ENCODE data around the gene EDEM2.
A peak's percentile ranks its signal among the peaks of the same experiment; 100 is the strongest.
"Not testable (repeated sequence)": the region's sequence is repeated elsewhere in the genome, so short reads cannot be mapped to it uniquely, and the experiment has no call there.

The EDEM2 gene

GRCh38 chr20:35122756-35123405, 24.3 kb downstream of the EDEM2 start:
- no peak for DNase-seq

- no peak for DNase-seq
Observed at GRCh38 chr20:35121186-35121585, 25.9 kb downstream of the EDEM2 start.

GRCh38 chr20:35120012-35120701, 27.0 kb downstream of the EDEM2 start:
- DNase-seq, result no peak

DNA sequence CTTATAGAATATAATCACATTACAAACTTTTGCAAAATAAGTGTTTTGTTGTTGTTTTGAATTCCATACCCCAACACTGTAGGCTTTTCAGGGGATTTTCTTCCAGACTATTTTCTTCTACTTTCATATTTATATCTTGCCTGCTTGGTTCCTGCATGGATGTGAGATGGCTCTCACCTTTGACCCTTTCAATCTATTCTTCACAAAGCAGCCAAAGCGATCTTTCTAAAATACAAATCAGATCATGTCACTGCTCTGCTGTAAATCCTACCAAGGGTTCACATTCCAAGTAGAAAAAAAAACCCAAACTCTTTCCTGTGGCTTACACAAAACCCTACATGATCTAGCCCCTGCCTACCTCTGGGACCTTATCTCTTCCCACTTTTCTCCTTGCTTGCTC, 29.5 kb downstream of the EDEM2 start:
- no peak for DNase-seq

GRCh38 chr20:35117196-35117595, 29.9 kb downstream of the EDEM2 start:
- no peak for DNase-seq

GRCh38 chr20:35116258-35116657, 30.9 kb downstream of the EDEM2 start:
- DNase-seq, result no peak

- DNase-seq, result no peak
Observed at GRCh38 chr20:35115606-35116005, 31.5 kb downstream of the EDEM2 start.

- not testable (repeated sequence) for DNase-seq
Observed at GRCh38 chr20:35112276-35112675, 34.9 kb downstream of the EDEM2 start.

GRCh38 chr20:35111141-35111888, 35.8 kb downstream of the EDEM2 start:
- DNase-seq, result no peak

DNA sequence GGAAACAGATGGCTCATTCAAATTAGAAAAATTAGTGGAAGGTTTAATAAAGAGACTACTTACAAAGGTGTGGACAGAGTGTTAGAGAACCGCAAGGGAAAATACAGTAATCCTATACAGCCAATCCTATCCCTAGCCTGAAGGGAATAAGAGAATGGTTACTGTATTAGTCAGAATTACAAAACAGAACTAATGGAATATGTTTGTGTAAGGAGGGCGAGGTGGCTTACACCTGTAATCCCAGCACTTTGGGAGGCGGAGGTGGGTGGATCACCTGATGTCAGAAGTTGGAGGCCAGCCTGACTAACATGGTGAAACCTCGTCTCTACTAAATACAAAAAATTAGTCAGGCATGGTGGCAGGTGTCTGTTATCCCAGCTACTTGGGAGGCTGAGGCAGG, 38.2 kb downstream of the EDEM2 start:
- no peak for DNase-seq

DNA sequence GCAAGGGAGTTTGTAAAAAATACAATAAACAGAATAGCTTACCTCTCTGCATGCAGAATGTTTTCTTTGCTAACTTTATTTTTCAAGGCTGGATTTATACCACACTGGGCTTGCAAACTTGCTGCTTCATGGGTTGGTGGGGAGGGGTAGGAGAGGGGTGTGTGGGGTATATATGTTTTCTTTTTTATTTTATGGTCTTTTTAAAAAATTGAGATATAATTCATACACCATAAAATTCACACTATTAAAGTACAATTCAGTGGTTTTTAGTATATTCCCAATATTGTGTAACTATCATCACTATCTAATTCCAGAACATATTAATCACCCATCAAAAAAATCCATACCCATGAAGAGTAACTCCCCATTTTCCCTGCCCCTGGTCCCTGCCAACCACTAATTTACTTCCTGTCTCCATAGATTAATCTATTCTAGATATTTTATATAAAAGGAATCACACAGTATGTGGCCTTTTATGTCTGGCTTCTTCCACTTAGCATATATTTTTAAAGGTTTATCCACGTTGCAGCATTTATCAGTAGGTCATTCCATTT, 40.2 kb downstream of the EDEM2 start:
- DNase-seq, result no peak

DNA sequence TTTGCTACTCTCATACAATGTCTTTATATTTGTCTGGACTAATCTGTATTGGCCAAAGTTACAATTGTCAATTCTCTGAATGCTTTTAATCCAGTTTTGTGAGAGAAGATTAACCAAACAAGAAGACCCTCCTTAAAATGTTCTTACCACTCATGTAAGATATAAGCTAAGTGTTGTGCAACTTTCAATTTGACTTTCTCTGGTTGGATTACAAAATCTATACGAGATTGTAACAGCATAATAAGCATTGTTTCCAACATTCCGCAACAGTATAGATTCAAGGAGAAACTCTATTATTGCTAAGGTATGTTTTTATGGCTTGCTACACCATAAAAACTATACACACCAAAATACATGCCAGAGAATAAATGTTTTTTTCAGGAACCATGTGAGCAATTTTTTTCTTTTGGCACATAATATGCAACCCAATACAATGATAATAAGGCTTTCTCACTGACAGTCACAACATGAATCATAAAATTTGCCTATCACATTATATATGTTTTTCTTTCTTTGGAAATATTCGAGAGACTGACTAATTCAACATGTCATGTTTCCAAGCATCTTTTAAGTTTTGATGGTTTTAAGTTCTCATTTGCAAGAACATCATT, 42.3 kb downstream of the EDEM2 start:
- DNase-seq, result no peak

- no peak for DNase-seq
Observed at GRCh38 chr20:35101620-35102019, 45.5 kb downstream of the EDEM2 start.

DNA sequence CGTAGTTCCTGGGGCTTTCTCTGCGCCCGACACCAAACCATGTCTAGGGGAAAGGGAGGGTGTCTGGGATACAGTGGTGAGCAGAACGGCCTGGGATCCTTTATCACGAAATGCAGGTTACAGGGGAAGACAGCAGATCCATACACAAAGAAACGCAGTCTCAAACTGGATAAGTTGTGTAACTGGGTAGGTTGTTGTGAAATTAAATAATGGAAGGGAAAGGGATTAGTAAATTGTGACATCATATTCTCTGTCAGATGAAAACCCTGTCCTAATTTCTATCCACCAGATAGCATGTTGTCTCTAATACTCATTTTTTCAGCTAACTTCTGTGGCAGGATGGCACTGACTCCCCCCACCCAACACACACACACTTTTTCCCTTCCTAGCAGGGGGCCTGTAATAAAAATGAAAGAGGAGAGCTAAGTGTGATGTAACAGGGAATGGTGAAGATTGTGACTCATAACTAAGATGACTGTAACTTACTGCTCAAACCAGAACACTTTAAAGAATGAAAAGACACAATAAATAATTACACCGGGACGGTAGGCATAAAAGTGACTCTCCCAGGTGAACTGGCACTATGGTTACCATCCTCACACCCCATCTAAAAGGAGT, 53.8 kb downstream of the EDEM2 start:
- no peak for DNase-seq

GRCh38 chr20:35092524-35093266, 54.4 kb downstream of the EDEM2 start, which contains the start of gene TRPC4AP:
Gene TRPC4AP, minus strand, starts transcription at chr20:35092807. Its CDS starts 26 bp downstream, at chr20:35092781.
- DNase-seq, result peak; percentile 80 to 93

- DNase-seq, result no peak
Observed at GRCh38 chr20:35091816-35092523, 55.2 kb downstream of the EDEM2 start.

GRCh38 chr20:35088231-35089145, 58.6 kb downstream of the EDEM2 start:
- DNase-seq, result no peak

DNA sequence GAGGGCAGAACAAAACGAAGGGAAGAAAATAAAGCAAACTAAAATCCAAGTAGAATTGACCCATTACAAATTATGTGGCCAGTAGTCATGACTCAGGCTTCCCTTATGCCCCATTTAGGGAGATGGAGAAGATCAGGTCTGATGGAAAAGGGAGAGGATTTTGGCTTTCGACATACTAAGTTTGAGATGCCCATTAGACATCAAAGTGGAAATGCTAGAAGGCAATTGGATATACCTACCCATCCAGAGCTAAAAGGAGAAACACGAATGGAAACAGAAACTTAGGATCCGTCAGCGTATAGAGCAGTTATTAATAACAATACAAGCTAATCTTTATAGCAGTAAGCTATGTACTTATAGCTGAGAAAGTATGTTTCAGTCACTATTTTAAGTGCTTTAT, 59.3 kb downstream of the EDEM2 start:
- DNase-seq, result no peak

DNA sequence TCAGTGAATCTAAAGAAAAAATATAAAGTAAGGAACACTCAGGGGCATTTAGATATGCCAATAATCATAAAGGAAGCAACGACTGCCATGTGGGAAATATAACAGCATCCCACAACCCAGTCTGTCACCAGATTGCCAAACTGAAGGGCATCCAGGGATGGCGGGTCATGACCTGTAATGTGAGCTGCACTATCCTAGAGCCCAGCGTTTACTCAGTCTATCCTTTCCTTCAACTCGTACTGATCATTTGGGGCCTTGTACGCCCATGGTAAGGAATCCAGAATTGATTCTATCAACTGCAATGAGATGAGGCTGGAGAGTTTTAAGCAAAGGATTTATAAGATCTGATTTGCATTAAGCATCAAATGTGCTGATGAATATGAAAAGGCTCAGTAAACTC, 59.8 kb downstream of the EDEM2 start:
- no peak for DNase-seq
